IMR-90 (cell line): ENCODE measurements around the gene DNAAF2.
"Not testable (repeated sequence)": the region's sequence is repeated elsewhere in the genome, so short reads cannot be mapped to it uniquely, and the experiment has no call there.

Experiments used
- BHLHE40 ChIP-seq: fragments of 150-350 bp; IDR thresholded peaks from 2 replicates; pipeline ENCODE4 v1.6.1; 2016; ENCODE audit warnings: mild to moderate bottlenecking, low read depth, low read length
- CEBPB ChIP-seq: IDR thresholded peaks from 2 replicates; pipeline ENCODE4 v1.6.1; 2012; ENCODE audit warnings: low read depth, low read length, improper control_type of control experiment
- CHD1 ChIP-seq: IDR thresholded peaks from 2 replicates; pipeline ENCODE4 v1.6.1; 2012; ENCODE audit warnings: low read depth, low read length, improper control_type of control experiment
- FOS ChIP-seq: fragments of 150-350 bp; IDR thresholded peaks from 2 replicates; pipeline ENCODE4 v1.6.1; 2016; ENCODE audit warnings: low read depth, low read length
- NFE2L2 ChIP-seq: fragments of 150-350 bp; IDR thresholded peaks from 2 replicates; pipeline ENCODE4 v1.6.1; 2016; ENCODE audit warnings: low read depth, mild to moderate bottlenecking, low read length
- POLR2A ChIP-seq: IDR thresholded peaks from 2 replicates; pipeline ENCODE4 v1.6.1; 2012; ENCODE audit warnings: mild to moderate bottlenecking, low read depth, low read length
- RCOR1 ChIP-seq: IDR thresholded peaks from 2 replicates; pipeline ENCODE4 v1.6.1; 2012; ENCODE audit warnings: mild to moderate bottlenecking, low read length, improper control_type of control experiment; ENCODE audit not compliant: insufficient replicate concordance
- RFX5 ChIP-seq: IDR thresholded peaks from 2 replicates; pipeline ENCODE4 v1.8.0; 2012; ENCODE audit warnings: low read depth, mild to moderate bottlenecking, low read length, moderate library complexity
- SMC3 ChIP-seq: fragments of 150-350 bp; IDR thresholded peaks from 2 replicates; pipeline ENCODE4 v1.6.1; 2016; ENCODE audit warnings: low read depth, mild to moderate bottlenecking, antibody characterized with exemption, low read length, moderate library complexity
- TF ChIP-seq, protein P1 (sequence below): conservative IDR thresholded peaks from 2 replicates; pipeline ENCODE4 v1.5.1; 2012; ENCODE audit warnings: mild to moderate bottlenecking, low read depth, low read length, improper control_type of control experiment
- TF ChIP-seq, protein P2 (sequence below): fragments of 150-350 bp; IDR thresholded peaks from 2 replicates; pipeline ENCODE4 v1.6.1; 2017; ENCODE audit warnings: mild to moderate bottlenecking, antibody characterized with exemption, low read length, low read depth

DNA sequence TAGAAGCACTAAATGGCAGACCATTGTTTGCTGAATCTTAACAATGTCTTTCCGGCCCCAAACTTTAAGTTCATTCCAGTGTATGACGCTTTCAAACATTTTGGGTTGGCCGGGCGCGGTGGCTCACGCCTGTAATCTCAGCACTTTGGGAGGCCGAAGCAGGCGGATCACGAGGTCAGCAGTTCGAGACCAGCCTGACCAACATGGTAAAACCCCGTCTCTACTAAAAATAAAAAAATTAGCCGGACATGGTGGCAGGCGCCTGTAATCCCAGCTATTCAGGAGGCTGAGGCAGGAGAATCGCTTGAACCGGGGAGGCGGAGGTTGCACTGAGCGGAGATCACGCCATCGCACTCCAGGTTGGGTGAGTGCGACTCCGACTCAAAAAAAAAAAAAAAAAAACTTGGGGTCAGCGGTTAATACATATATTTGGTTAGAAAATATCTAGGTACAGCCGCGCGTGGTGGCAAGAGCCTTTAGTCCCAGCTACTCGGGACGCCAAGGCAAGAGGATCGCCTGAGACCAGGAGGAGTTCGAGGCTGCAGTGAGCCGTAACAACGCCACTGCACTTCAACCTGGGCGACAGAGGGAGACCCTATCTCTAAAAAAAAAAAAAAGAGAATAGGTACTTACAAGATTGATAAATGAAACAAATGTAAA, 49.9 kb downstream of the DNAAF2 start:
- TF ChIP-seq, protein P1, sequence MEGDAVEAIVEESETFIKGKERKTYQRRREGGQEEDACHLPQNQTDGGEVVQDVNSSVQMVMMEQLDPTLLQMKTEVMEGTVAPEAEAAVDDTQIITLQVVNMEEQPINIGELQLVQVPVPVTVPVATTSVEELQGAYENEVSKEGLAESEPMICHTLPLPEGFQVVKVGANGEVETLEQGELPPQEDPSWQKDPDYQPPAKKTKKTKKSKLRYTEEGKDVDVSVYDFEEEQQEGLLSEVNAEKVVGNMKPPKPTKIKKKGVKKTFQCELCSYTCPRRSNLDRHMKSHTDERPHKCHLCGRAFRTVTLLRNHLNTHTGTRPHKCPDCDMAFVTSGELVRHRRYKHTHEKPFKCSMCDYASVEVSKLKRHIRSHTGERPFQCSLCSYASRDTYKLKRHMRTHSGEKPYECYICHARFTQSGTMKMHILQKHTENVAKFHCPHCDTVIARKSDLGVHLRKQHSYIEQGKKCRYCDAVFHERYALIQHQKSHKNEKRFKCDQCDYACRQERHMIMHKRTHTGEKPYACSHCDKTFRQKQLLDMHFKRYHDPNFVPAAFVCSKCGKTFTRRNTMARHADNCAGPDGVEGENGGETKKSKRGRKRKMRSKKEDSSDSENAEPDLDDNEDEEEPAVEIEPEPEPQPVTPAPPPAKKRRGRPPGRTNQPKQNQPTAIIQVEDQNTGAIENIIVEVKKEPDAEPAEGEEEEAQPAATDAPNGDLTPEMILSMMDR: not testable (repeated sequence)
- TF ChIP-seq NFE2L2, SMC3, CEBPB, POLR2A, BHLHE40, RCOR1, FOS, RFX5, CHD1: not testable (repeated sequence)
- TF ChIP-seq, protein P2, sequence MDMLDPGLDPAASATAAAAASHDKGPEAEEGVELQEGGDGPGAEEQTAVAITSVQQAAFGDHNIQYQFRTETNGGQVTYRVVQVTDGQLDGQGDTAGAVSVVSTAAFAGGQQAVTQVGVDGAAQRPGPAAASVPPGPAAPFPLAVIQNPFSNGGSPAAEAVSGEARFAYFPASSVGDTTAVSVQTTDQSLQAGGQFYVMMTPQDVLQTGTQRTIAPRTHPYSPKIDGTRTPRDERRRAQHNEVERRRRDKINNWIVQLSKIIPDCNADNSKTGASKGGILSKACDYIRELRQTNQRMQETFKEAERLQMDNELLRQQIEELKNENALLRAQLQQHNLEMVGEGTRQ: not testable (repeated sequence)
